GM23248 (cell line): ENCODE data around the gene UPK3B.
"Not testable (repeated sequence)": the region's sequence is repeated elsewhere in the genome, so short reads cannot be mapped to it uniquely, and the experiment has no call there.

Experiments
- EZH2 ChIP-seq: fragments of 200-600 bp; sonication (generic); IDR thresholded peaks from 2 replicates; pipeline ENCODE4 v1.6.1; 2018; ENCODE audit warnings: antibody characterized with exemption, mild to moderate bottlenecking; ENCODE audit not compliant: insufficient read depth, poor library complexity, severe bottlenecking
- EZH2phosphoT487 ChIP-seq: fragments of 200-600 bp; sonication (generic); IDR thresholded peaks from 2 replicates; pipeline ENCODE4 v1.6.1; 2018; ENCODE audit warnings: antibody characterized with exemption, moderate library complexity, mild to moderate bottlenecking, low read depth; ENCODE audit not compliant: insufficient read depth

DNA sequence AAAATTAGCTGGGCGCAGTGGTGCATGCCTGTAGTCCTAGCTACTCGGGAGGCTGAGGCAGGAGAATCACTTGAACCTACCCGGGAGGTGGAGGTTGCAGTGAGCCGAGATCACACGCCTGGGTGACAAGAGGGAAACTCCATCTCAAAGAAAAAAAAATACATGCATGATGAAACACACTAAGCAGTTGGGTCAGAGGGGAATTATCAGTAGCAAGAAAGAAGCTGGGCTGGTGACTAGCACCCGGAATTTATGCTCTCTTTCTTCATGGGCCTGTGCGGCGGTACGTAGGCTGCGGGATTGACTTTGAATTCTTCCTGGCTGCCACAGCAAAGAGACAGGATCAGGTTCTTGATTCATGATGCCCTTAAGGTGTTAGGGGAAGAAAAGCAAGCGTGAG, 30.7 kb upstream of the UPK3B start:
- not testable (repeated sequence) for TF ChIP-seq EZH2, EZH2phosphoT487
